AG09319 (cell line): ENCODE data around the gene GLUD2.
"Not testable (repeated sequence)": the region's sequence is repeated elsewhere in the genome, so short reads cannot be mapped to it uniquely, and the experiment has no call there.

Source experiments
- DNase-seq: peaks from one replicate; pipeline ENCODE4 v3.0.0-alpha.2; 2010; ENCODE audit warnings: low read depth; ENCODE audit errors: extremely low read depth
- TF ChIP-seq, protein P1 (sequence below): IDR thresholded peaks from 2 replicates; pipeline ENCODE4 v1.5.1; 2011; ENCODE audit warnings: low read depth, mild to moderate bottlenecking, inconsistent platforms, low read length, moderate library complexity

GLUD2 gene

GRCh38 chrX:121050781-121051180 is 3.4 kb downstream of the GLUD2 start:
- no peak for DNase-seq
- TF ChIP-seq, protein P1, sequence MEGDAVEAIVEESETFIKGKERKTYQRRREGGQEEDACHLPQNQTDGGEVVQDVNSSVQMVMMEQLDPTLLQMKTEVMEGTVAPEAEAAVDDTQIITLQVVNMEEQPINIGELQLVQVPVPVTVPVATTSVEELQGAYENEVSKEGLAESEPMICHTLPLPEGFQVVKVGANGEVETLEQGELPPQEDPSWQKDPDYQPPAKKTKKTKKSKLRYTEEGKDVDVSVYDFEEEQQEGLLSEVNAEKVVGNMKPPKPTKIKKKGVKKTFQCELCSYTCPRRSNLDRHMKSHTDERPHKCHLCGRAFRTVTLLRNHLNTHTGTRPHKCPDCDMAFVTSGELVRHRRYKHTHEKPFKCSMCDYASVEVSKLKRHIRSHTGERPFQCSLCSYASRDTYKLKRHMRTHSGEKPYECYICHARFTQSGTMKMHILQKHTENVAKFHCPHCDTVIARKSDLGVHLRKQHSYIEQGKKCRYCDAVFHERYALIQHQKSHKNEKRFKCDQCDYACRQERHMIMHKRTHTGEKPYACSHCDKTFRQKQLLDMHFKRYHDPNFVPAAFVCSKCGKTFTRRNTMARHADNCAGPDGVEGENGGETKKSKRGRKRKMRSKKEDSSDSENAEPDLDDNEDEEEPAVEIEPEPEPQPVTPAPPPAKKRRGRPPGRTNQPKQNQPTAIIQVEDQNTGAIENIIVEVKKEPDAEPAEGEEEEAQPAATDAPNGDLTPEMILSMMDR: no peak

- no peak for DNase-seq
- TF ChIP-seq, protein P1: no peak
These were observed 4.7 kb downstream of the GLUD2 start for GRCh38 chrX:121052122-121052521.

GRCh38 chrX:121062289-121062688 is 14.9 kb downstream of the GLUD2 start:
- TF ChIP-seq, protein P1: no peak

GRCh38 chrX:121064579-121064978 is 17.2 kb downstream of the GLUD2 start:
- no peak for DNase-seq
- TF ChIP-seq, protein P1: no peak

More at GRCh38 chrX:121062289-121062688, 14.9 kb downstream of the GLUD2 start:
- no peak for DNase-seq

GRCh38 chrX:121084247-121084646 is 36.8 kb downstream of the GLUD2 start:
- DNase-seq: not testable (repeated sequence)

DNA sequence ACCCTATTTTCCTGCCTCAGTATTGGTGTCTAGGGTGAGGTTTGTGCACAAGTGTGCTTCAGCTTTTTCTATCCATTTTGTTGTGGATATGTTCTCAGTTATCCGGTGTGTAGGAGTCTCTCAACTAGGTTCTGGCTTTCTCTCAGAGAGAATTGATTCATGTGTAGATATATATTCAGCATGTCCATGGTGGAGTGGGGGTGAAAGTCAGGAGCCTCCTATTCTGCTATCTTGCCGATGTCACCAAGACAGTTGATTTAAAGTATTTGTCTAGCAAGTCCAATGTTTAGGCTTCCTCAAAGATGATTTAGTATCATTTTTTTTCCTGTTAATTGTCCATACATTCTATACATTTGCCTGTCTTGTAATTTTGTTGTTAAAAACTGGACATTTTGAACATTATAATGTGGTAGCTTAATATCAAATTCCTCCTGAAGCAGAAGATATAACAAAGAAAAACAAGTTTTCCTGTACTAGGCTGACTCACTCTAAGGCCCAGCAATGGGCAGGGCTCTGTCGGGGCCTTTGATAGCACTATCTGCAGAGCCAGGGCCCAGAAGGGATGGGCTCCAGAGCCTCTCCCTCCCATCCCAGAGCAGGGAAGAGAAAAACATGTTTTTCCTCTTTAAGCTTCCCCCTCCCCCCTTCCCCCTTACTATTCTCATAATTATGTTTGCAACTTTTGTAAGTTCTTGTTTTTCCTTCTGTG is 37.6 kb downstream of the GLUD2 start:
- TF ChIP-seq, protein P1: no peak
- DNase-seq: no peak

- DNase-seq: no peak
- TF ChIP-seq, protein P1: no peak
These were observed 38.2 kb downstream of the GLUD2 start for GRCh38 chrX:121085612-121086010.

DNA sequence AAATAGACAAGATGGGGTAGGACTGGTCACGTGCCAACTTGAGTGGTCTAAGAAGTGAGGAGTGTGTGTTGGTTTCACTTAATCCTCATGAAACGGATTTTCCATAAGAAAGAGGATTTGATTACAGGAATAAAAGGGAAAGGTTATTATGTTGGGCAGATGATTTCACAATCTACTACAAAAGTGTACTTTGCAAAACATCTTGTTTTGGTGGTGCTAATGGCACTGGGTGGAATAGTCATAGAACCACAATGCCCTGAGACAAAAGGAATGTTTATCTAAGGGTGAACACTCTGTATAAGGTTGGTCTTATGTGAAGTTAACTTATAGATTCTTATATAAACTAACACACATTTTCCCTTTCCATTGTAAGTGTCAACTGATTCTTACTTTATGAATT is 45.6 kb downstream of the GLUD2 start:
- TF ChIP-seq, protein P1: no peak
- DNase-seq: no peak
